ENCODE measurements around the gene PCDH15.

DNA sequence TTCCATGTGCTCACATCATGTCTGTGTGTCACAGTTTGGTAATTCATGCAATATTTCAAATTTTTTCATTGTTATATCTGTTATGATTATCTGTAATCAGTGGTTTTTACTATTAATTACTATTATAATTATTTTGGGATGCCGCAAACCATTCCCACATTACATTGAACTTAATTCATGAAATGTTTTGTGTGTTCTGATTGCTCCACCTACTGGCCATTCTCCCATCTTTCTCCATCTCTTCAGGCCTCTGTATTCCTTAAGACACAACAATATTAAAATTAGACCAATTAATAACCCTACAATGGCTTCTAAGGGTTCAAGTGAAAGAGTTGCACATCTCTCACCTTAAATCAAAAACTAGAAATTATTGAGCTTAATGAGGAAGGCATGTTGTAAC, 398.5 kb downstream of the PCDH15 start:
- no peak for TF ChIP-seq POLR2A (IDR thresholded peaks at IDR 0.05)
- TF ChIP-seq CTCF (IDR thresholded peaks at IDR 0.05): peak in 3 of 6 experiments; percentile 9 to 29 (median 16)

Data from esophagus squamous epithelium (tissue), 4 donors.